ENCODE data around the gene MRPS22. TPM values are rescaled to one million over a fixed set of nuclear protein-coding genes. Genes with fewer than 3 reads are reported as not detected.

MRPS22 gene
- polyA plus RNA-seq, 1 experiment = 68.4 TPM

- no peak for TF ChIP-seq CTCF (IDR thresholded peaks at IDR 0.05; ENCODE audit: low read depth, low read length)
- Histone ChIP-seq H3K27me3 (ENCODE audit: control insufficient read depth, insufficient read depth, low read length) (no peaks in the 10 kb centered on the region), H3K9me3 (ENCODE audit: control insufficient read depth, insufficient read depth, low read length) (no peaks in the 10 kb centered on the region; the same call in 1 of the 2 replicates), H3K4me3 (ENCODE audit: low read depth, low read length) (no peak overlapping the region), H3K27ac (ENCODE audit: low read depth, low read length) (peak overlapping the region; percentile 66)
- DNase-seq (ENCODE audit: low read depth, low spot score) = peak; percentile 32
- POLR2A ChIA-PET = no interaction called here
- CTCF ChIA-PET = interaction anchor here (1.5 kb wide), 1 partner anchor 10 kb away, joined by 4 read pairs; no protein-coding TSS in a partner anchor
These were observed 44.3 kb upstream of the MRPS22 start for GRCh38 chr3:139299261-139300132.

GRCh38 chr3:139300416-139300815 lies 43.4 kb upstream of the MRPS22 start:
- CTCF ChIA-PET = interaction anchor here (0.8 to 1.3 kb wide), 4 partner anchors 10 to 313 kb away, joined by 3 to 4 read pairs (median 4); no protein-coding TSS in a partner anchor
- no peaks in the 10 kb centered on the region for H3K27me3 ChIP-seq (ENCODE audit: control insufficient read depth, insufficient read depth, low read length)
- POLR2A ChIA-PET = no interaction called here
- H3K9me3 ChIP-seq (ENCODE audit: control insufficient read depth, insufficient read depth, low read length) = no peaks in the 10 kb centered on the region; the same call in 1 of the 2 replicates
- no peak overlapping the region for H3K4me3 ChIP-seq (ENCODE audit: low read depth, low read length)
- H3K27ac ChIP-seq (ENCODE audit: low read depth, low read length) = no peak overlapping the region
- DNase-seq (ENCODE audit: low read depth, low spot score) = no peak
- no peak for TF ChIP-seq CTCF (IDR thresholded peaks at IDR 0.05; ENCODE audit: low read depth, low read length)

- ChIA-PET POLR2A (interaction anchor here (1.0 to 1.6 kb wide), 2 partner anchors 9 to 13 kb away, joined by 3 to 17 read pairs; no protein-coding TSS in a partner anchor), CTCF (interaction anchor here (0.5 to 5.4 kb wide), 10 partner anchors 9 to 388 kb away, joined by 3 to 33 read pairs (median 4); no protein-coding TSS in a partner anchor)
- TF ChIP-seq CTCF (IDR thresholded peaks at IDR 0.05; ENCODE audit: low read depth, low read length) = no peak
- Histone ChIP-seq H3K27me3 (ENCODE audit: control insufficient read depth, insufficient read depth, low read length) (no peaks in the 10 kb centered on the region), H3K4me3 (ENCODE audit: low read depth, low read length) (no peak overlapping the region), H3K27ac (ENCODE audit: low read depth, low read length) (peak overlapping the region; percentile 89), H3K9me3 (ENCODE audit: control insufficient read depth, insufficient read depth, low read length) (no peaks in the 10 kb centered on the region; the same call in 1 of the 2 replicates)
- no peak for DNase-seq (ENCODE audit: low read depth, low spot score)
These were observed 42.6 kb upstream of the MRPS22 start for GRCh38 chr3:139301183-139301582.

- Histone ChIP-seq H3K27me3 (ENCODE audit: control insufficient read depth, insufficient read depth, low read length) (no peaks in the 10 kb centered on the region), H3K4me3 (ENCODE audit: low read depth, low read length) (no peak overlapping the region), H3K9me3 (ENCODE audit: control insufficient read depth, insufficient read depth, low read length) (no peaks in the 10 kb centered on the region; the same call in 1 of the 2 replicates), H3K27ac (ENCODE audit: low read depth, low read length) (peak overlapping the region; percentile 89)
- POLR2A ChIA-PET = interaction anchor here (0.6 to 2.1 kb wide), 8 partner anchors 8 to 180 kb away, joined by 3 to 17 read pairs (median 6); partner anchors contain the start of gene COPB2
- CTCF ChIA-PET = interaction anchor here (0.7 to 5.4 kb wide), 8 partner anchors 9 to 385 kb away, joined by 3 to 33 read pairs (median 4); no protein-coding TSS in a partner anchor
- no peak for DNase-seq (ENCODE audit: low read depth, low spot score)
- TF ChIP-seq CTCF (IDR thresholded peaks at IDR 0.05; ENCODE audit: low read depth, low read length) = no peak
These were observed 42.2 kb upstream of the MRPS22 start for GRCh38 chr3:139301654-139302053.

Data from AG04450 (cell line).